Fibroblast of gingiva (primary cell): ENCODE measurements around the gene PROZ.
"Not testable (repeated sequence)": the region's sequence is repeated elsewhere in the genome, so short reads cannot be mapped to it uniquely, and the experiment has no call there.

Source experiments
- DNase-seq: peaks from one replicate; pipeline ENCODE4 v3.0.0-alpha.2; 2011; ENCODE audit warnings: low read depth

The PROZ gene

GRCh38 chr13:113157929-113158747 is at the start of gene PROZ:
TSS of gene PROZ (plus strand) at chr13:113158648. CDS start at chr13:113158661, 13 bp downstream.
- no peak for DNase-seq

- no peak for DNase-seq
These were observed 49.0 kb upstream of the PROZ start for GRCh38 chr13:113109151-113110047.

GRCh38 chr13:113110048-113110851 is 48.2 kb upstream of the PROZ start:
- DNase-seq, result no peak

- DNase-seq, result no peak
These were observed 47.6 kb upstream of the PROZ start for GRCh38 chr13:113110852-113111315.

GRCh38 chr13:113111821-113112220 is 46.6 kb upstream of the PROZ start:
- DNase-seq, result not testable (repeated sequence)

- not testable (repeated sequence) for DNase-seq
These were observed 46.0 kb upstream of the PROZ start for GRCh38 chr13:113112475-113112874.

- DNase-seq, result no peak
These were observed 45.3 kb upstream of the PROZ start for GRCh38 chr13:113112893-113113845.

GRCh38 chr13:113113846-113114271 is 44.6 kb upstream of the PROZ start:
- no peak for DNase-seq

GRCh38 chr13:113114511-113115362 is 43.7 kb upstream of the PROZ start:
- DNase-seq, result no peak

GRCh38 chr13:113115363-113116205 is 42.9 kb upstream of the PROZ start:
- no peak for DNase-seq

- no peak for DNase-seq
These were observed 42.1 kb upstream of the PROZ start for GRCh38 chr13:113116206-113116800.

- no peak for DNase-seq
These were observed 41.6 kb upstream of the PROZ start for GRCh38 chr13:113116871-113117271.

- no peak for DNase-seq
These were observed 41.0 kb upstream of the PROZ start for GRCh38 chr13:113117335-113117872.

GRCh38 chr13:113117911-113118260 is 40.6 kb upstream of the PROZ start:
- no peak for DNase-seq

- DNase-seq, result no peak
These were observed 40.0 kb upstream of the PROZ start for GRCh38 chr13:113118261-113119021.

- DNase-seq, result no peak
These were observed 39.2 kb upstream of the PROZ start for GRCh38 chr13:113119166-113119821.

GRCh38 chr13:113119822-113120189 is 38.6 kb upstream of the PROZ start:
- DNase-seq, result no peak
